ENCODE measurements around the gene TIMM10.

- no peak for TF ChIP-seq ZFX (IDR thresholded peaks at IDR 0.05; ENCODE audit: borderline replicate concordance)
- TF ChIP-seq CTCF (IDR thresholded peaks at IDR 0.05) = no peak
Measured at GRCh38 chr11:57567515-57568329, 37.2 kb upstream of the TIMM10 start, which contains the start of gene UBE2L6.

Data from 22Rv1 (cell line).